Measurements from ENCODE around the gene RNU7-1.

Gene RNU7-1

DNA sequence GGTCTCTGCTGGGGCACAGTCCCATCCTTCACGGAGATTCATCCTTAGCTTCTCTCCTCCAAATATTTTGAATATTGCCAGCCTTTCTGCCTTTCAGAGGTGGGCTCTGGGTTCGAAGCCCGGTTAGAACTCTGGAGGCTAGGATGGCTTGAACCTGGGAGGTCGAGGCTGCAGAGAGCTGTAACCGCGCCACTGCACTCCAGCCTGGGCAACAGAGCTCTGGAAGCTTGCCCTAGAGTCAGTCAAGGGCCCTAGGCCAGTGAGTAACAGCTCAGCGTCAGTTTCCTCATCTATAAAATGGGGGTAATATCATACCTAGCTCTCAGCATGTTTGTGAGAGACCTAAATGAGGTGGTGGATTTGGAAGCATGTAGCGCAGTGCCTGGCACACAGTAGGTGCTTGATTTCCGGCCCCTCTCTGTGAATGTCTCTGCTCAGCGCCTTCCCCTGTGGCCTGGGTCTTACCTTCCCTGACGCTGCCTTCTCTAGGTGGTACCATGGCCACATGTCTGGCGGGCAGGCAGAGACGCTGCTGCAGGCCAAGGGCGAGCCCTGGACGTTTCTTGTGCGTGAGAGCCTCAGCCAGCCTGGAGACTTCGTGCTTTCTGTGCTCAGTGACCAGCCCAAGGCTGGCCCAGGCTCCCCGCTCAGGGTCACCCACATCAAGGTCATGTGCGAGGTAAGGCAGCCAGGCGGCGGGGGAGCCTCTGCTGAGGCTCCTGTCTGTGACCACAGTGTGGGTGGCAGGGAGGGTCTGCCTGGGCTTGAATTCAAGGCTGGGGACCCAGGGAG, 10.9 kb downstream of the RNU7-1 start:
- DNase-seq, result no peak

GRCh38 chr12:6955108-6956020, 11.7 kb downstream of the RNU7-1 start:
- no peak for DNase-seq

GRCh38 chr12:6956021-6956727, 12.6 kb downstream of the RNU7-1 start:
- no peak for DNase-seq

DNA sequence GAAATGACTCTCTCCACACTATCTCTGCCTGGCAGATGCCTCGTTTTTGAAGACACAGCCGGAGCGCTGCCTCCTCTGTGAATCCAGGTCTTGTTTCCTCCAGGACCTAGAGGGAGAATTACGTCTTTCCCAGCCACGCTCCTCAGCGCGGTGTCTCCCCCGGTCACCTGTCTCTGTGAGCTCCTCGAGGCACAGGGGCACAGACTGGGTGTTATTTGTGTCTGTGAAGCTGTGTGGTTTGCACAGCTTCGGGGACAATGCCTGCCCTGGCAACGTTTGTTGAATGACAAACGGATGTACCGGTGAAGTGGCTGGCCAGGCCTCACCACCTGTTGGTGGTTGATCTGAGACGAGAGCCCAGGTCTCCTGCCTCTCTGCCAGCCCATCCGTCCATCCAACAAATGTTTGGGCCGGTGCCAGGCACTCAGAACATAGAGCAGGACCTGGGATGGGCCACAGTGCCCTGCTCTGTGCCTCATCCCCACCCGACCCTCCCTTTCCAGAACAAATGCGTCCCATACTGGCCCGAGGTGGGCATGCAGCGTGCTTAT, 13.6 kb downstream of the RNU7-1 start:
- no peak for DNase-seq

- DNase-seq, result no peak
Observed at GRCh38 chr12:6957741-6958608, 14.4 kb downstream of the RNU7-1 start.

DNA sequence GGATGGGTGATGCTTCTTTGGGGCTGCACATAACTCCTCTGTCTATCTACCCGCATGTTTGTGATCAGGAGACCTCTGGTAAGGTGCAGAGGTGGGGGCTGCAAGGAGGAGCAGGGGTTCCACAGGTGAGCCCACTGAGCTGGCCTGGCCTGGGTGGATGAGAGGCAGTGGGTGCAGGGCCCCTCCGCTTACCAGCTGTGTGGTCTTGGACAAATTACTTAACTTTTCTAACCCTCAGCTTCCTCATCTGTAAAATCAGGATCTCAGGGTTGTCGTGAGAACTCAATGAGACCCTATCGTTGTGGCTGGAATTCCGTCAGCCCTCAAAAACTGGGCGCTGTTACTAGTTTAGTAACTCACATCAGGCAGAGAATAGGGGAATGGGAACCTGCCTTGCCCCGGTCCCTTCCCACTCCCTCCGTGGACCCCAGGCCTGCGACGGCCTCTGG, 15.0 kb downstream of the RNU7-1 start:
- DNase-seq, result no peak

GRCh38 chr12:6959058-6959804, 15.6 kb downstream of the RNU7-1 start:
- DNase-seq, result no peak

GRCh38 chr12:6959805-6960592, 16.4 kb downstream of the RNU7-1 start:
- no peak for DNase-seq

DNA sequence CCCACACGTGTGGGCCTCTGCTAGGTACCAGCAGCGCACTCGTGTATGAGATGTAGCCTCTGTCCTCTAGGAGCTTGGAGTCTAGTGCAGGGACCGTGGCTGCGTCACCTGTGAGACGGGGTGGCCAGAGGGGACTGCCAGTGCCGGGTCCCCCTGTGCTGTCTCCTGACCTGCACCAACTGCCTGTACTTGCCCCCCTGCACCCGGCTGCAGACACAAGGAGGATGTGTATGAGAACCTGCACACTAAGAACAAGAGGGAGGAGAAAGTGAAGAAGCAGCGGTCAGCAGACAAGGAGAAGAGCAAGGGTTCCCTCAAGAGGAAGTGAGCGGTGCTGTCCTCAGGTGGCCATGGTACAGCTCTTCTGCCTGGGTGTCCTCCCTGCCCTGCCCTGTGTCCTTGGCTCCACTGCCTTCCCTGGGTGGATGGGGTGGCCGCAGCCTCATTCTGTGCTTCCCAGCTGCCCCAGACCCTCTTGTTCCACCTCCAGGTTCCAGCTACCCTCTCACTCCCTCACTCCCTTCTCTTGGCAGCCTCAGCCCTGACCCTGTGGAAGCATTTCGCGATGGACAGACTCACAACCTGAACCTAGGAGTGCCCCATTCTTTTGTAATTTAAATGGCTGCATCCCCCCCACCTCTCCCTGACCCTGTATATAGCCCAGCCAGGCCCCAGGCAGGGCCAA, 17.1 kb downstream of the RNU7-1 start:
- DNase-seq, result no peak

- DNase-seq, result no peak
Observed at GRCh38 chr12:6961278-6961694, 17.7 kb downstream of the RNU7-1 start.

DNA sequence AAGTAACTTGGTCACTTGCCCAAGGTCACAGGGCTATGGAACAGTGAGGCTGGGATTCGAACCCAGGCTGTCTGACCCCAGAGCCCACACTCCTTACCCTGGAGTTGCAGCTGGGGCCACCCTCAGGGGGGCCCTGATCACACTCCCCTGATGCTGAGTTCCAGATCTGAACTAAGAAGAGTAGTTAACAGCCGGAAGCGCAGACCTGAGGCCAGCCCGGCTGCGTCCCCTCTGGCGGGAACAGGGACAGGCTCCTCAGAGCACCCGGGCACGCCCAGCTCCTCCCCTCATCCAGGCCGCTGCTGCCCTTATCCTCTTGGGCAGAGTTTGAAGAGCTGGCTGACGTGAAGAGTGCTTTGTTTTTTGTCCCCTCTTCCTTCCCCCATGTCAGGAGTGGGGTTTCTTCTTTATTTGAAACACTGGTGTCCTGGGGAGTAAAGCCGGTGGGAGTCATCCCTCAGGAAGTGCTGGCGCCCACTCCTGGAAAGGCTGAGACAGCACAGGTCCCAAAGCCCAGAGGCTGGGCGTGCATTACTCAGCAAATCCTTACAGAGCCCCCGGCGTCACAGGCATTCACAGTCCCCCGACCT, 18.2 kb downstream of the RNU7-1 start:
- peak; percentile 48 for DNase-seq

- peak; percentile 44 for DNase-seq
Observed at GRCh38 chr12:6962285-6963015, 18.8 kb downstream of the RNU7-1 start.

DNA sequence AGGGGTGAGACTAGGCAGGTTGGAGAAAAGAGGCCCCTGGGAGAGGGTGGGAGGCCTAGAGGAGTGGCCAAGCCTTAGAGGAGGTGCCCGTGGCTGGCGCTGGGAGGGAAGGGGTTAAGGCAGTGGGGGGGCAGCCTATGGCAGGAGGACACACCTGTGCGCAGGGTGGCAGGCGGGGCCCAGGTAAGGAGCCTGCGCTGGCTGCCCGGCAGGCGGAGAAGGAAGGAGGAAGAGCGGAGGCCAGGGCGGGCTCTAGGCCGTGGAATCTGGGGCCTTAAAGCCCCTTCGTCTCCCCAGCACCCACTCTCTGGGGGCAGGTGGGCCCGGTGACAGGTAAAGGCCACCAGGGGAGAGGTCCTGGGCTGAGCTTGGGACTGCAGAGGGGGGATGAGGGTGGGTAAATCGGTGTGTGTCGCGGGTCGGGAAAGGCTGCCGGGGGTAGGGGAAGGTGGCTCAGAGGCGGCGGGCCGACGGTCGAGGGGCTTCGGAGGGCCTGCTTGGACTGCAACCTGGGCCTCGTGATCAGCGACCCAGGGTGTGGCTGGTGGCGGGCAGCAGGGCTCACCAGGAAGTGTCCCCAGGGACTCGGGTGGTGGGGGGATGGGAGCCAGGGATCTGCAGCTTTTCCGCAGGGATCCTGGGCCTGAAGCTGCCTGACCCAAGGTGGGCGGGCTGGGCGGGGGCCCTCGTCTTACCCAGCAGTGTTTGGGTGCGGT, 19.6 kb downstream of the RNU7-1 start:
- DNase-seq, result no peak

GRCh38 chr12:6963791-6964413, 20.3 kb downstream of the RNU7-1 start:
- DNase-seq, result no peak

- DNase-seq, result no peak
Observed at GRCh38 chr12:6964605-6965025, 21.0 kb downstream of the RNU7-1 start.

GRCh38 chr12:6965026-6965661, 21.5 kb downstream of the RNU7-1 start:
- DNase-seq, result no peak

GRCh38 chr12:6965714-6966113, 22.1 kb downstream of the RNU7-1 start:
- DNase-seq, result no peak

Data from SHP77 treated with DMSO at 0.1 percent for 48 hours (cell line).